RKO (cell line): ENCODE results near the gene FAM3B.
"Not testable (repeated sequence)": the region's sequence is repeated elsewhere in the genome, so short reads cannot be mapped to it uniquely, and the experiment has no call there.

ENCODE experiments used
- DNase-seq: peaks from one replicate; pipeline ENCODE4 v3.0.0-alpha.2; 2016; ENCODE audit warnings: low spot score

Gene FAM3B

GRCh38 chr21:41349619-41350390 is 33.2 kb downstream of the FAM3B start:
- no peak for DNase-seq

- no peak for DNase-seq
Observed at GRCh38 chr21:41350436-41351155, 34.0 kb downstream of the FAM3B start.

GRCh38 chr21:41357546-41357945 is 40.9 kb downstream of the FAM3B start:
- no peak for DNase-seq

DNA sequence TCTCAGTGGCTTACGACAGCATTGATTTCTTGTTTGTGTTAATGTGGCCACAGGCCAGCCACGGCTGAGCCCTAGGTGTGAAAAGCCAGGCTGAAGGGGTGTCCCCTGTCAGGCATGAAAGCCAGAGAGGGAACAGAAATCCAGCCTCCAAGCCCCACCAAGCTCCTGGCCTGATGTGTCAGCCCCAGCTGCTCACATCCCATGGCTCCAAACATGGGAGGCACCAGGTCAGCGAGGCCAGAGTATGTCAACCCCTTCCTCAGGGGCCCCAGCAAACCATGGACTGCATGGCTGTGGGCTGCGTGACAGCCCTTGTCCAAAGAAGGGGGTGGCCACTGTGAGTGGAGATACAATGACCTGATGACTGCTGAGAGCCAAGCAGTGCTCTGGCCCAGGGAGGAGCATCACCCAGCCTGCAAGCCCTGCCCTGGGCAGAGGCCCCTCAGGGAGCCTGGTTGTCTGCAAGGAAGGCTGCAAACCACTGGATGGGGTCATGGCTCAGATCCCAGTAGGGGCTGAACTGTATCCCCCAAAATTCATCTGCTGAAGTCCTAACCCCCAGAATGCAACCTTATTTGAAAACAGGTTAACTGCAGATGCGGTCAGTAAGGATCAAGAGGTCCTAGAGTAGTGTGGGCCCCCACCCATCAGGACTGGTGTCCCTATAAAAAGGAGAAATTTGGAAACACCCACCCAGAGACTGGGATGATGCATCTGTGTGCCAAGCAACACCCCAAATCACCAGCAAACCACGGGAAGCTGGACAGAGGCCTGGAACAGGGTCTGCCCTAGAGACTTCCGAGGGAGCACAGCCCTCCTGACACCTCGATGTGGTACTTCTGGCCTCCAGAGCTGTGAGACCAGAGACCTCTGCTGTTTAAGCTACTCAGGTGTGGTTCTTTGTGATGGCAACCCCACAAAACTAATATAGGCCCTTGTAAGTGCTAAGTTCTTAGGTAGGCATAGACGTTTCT is 41.9 kb downstream of the FAM3B start:
- no peak for DNase-seq

- DNase-seq: no peak
Observed at GRCh38 chr21:41359286-41359685, 42.7 kb downstream of the FAM3B start.

DNA sequence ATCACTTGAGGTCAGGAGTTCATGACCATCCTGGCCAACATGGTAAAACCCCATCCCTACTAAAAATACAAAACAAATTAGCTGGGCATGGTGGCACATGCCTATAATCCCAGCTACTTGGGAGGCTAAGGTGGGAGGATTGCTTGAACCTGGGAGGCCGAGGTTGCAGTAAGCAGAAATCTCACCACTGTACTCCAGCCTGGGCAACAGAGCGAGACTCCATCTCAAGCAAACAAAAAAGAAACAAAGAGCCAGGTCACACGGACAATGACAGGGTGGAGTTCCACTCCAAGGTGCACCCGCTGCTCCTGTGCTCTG is 43.1 kb downstream of the FAM3B start:
- DNase-seq: not testable (repeated sequence)

- DNase-seq: no peak
Observed at GRCh38 chr21:41360072-41360821, 43.6 kb downstream of the FAM3B start.

DNA sequence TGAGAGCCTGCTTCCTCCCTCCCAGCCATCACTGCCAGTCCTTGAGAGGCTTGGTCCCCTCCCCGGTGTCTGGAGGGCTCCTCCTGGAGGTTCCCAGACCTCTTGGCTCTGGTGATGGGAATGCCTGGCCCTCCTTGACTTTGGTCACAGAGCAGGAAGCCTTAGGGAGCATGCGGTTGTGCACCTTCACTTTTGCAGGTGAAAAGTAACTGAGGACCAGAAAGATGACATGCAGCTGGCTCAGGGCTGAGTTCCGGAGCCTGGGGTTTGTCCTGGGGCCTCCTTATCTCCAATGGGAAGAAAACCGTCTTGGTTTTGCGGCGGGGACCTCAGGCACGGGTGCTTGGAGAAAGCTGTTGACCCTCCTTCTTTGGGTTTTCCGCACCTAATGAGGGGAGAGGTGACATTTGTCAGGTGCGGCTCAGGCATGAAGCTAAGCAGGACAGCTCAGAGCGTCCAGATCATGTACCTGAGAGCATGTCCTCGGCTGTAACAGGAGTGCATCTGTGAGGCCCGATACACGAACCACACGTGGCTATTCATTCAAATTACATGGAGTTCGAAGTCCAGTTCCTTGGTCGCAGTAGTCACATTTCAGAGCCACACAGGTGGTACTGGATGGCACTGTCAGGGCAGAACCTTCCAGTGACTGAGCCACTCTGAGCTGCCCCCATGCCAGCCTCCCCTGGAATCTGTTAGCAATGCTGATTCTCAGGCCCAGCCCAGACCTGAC is 44.6 kb downstream of the FAM3B start:
- no peak for DNase-seq

- peak; percentile 43 for DNase-seq
Observed at GRCh38 chr21:41361786-41362604, 45.4 kb downstream of the FAM3B start, which contains the start of gene MX2. Gene MX2 (plus strand): TSS chr21:41362027. CDS start chr21:41376907, 14,880 bp downstream.

GRCh38 chr21:41362605-41363369 is 46.2 kb downstream of the FAM3B start:
- no peak for DNase-seq

- no peak for DNase-seq
Observed at GRCh38 chr21:41363370-41364270, 47.0 kb downstream of the FAM3B start.

DNA sequence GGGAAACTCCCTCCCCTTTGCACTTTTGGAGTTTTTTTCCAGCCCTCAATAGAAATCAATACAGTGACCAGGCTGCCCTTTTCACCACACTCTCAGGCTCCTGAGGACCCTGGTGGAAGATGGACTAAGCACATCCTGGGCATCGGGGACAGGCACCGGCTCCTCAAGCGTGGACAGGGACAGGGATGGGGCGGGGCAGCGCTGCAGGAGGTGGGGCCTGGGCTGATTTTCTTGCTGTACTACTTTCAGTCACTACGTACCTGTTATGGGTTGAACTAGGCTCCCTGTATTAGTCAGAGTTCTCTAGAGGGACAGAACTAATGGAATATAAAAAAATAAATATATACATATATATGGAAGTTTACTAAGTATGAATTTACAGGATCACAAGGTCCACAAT is 47.7 kb downstream of the FAM3B start:
- no peak for DNase-seq

- no peak for DNase-seq
Observed at GRCh38 chr21:41365377-41366107, 48.9 kb downstream of the FAM3B start.

- DNase-seq: no peak
Observed at GRCh38 chr21:41366522-41367151, 50.0 kb downstream of the FAM3B start.

- no peak for DNase-seq
Observed at GRCh38 chr21:41367301-41367944, 50.8 kb downstream of the FAM3B start.

DNA sequence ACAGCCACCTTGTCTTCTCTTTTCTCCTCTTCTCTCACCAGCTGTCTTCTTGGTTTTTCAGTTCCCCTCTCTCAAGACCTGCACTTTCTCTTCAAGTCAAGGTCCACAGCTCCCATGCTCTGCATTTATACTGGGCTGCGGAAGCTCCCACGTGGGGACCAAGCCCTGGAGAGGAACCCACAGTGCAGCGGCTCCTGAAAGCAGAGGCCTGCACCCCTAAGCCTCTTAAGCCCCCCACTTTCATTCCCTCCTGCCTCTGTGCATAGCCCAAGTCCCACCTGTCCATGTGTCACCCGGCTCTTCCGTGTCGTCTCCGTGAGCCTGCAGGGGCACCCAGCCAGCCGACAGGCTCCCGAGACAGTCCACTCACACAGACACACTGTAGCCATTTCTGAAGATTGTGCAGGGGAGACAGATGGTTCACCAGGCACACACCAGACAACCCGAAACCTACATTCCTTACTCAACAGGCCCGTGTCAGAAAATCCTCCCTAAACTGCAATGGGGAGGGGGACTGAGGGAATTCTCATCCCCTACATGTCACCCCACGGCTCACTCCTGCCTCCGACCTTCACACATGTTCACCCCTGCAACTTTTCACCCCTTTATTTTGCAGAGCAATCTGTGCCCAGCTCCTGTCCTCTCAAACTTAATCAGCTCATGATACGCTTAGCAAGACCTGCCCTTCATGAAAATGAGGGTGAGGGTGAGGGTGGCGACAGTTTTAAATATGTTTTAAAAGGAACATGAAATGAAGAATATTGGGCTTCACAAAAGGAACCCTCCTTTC is 51.5 kb downstream of the FAM3B start:
- DNase-seq: no peak
